ENCODE data around the gene LRRIQ1. TPM values are rescaled to one million over a fixed set of nuclear protein-coding genes. Genes with fewer than 3 reads are reported as not detected.

LRRIQ1 gene
- total RNA-seq, 3 donors from 2014 or later (not counting 1 experiment from before 2014, with no cell fraction given): not detected

DNA sequence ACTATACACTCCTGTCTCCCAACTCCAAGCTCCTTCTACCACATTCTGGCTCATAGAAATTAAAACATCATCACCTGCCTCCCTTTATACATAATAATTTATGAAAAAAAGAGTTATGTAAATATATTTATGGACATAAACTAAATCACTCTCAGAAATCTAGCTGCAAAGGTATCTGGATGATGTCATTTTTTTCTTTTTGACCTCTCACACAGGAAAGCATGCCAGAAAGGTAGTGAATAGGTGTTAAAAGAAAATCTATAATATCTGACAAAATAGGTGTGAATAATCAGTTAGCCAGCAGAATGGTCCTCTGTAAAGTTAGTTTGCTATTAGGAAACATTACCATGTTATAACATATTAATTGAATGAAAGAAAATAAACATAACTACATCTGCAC is 7.7 kb downstream of the LRRIQ1 start:
- ATAC-seq: no peak
- Mint-ChIP-seq H3K9me3 (no peaks in the 10 kb centered on the region), H3K36me3 (no peaks in the 10 kb centered on the region), H3K27ac (no peak overlapping the region), H3K4me1 (no peaks in the 10 kb centered on the region), H3K27me3 (ENCODE audit: low read depth in 2 of 2) (no peaks in the 10 kb centered on the region), H3K4me3 (no peak overlapping the region)
- Histone ChIP-seq H3K4me3 (ENCODE audit: low read length) (no peak overlapping the region), H3K27me3 (ENCODE audit: control insufficient read depth, insufficient read depth, low read length) (no peaks in the 10 kb centered on the region), H3K36me3 (ENCODE audit: control insufficient read depth, insufficient read depth, low read length) (no peaks in the 10 kb centered on the region), H3K4me1 (ENCODE audit: control insufficient read depth, insufficient read depth, low read length) (no peaks in the 10 kb centered on the region), H3K27ac (ENCODE audit: low read length) (no peak overlapping the region), H3K9me3 (ENCODE audit: control insufficient read depth, insufficient read depth, low read length) (no peaks in the 10 kb centered on the region)
- no peak for DNase-seq
- TF ChIP-seq, protein P1, sequence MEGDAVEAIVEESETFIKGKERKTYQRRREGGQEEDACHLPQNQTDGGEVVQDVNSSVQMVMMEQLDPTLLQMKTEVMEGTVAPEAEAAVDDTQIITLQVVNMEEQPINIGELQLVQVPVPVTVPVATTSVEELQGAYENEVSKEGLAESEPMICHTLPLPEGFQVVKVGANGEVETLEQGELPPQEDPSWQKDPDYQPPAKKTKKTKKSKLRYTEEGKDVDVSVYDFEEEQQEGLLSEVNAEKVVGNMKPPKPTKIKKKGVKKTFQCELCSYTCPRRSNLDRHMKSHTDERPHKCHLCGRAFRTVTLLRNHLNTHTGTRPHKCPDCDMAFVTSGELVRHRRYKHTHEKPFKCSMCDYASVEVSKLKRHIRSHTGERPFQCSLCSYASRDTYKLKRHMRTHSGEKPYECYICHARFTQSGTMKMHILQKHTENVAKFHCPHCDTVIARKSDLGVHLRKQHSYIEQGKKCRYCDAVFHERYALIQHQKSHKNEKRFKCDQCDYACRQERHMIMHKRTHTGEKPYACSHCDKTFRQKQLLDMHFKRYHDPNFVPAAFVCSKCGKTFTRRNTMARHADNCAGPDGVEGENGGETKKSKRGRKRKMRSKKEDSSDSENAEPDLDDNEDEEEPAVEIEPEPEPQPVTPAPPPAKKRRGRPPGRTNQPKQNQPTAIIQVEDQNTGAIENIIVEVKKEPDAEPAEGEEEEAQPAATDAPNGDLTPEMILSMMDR (IDR thresholded peaks at IDR 0.05): no peak
- intact Hi-C loops (cut with micrococcal nuclease): no loop called here

DNA sequence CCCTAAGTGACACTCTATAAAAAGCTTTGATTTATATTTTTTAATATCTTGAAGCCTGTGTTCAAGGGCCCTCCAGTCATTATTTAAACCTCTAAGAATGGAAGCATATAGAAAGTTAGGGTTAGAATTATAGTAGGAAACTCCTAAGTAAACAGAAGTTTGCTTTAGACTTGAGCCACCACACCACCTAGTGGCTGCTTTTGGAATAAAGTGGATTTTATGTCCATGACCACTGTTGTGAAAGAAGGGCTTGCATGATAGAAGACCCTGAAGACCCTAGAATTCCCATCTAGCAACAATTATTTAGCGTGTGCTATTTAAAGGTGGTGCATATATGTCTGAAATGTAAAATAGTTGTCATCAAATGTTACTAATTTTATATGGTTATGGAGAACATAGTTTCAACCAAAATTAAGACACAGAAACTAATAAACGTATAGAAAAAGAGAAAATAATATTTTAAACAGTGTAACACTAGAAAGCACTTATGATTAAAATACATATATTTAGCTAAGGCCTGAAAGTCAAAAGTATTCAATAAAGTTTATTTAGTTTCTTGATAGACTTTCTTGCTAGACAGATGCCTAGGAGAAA is 21.3 kb downstream of the LRRIQ1 start:
- no peaks in the 10 kb centered on the region for H3K4me1 Mint-ChIP-seq
- DNase-seq: peak in 1 of 2 donors; percentile 35

DNA sequence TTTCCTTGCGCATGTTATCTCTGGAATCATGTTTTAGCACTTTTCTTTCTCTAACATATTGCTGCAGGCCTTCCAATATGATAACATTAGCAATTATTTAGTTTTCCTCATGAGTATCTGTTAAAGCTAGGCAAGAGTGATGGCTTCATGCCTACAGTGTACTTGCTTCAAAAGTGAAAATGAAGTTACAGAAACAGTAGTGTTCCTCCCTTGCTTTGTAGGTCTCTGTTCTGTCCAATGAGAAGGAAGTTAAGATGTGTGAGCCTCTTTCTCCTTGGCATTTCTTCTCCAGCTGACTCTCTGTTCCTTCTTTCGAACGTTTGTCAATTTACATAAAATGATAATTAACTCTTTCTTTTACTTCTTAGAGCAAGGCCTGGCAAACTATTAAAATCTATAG is 22.2 kb downstream of the LRRIQ1 start:
- DNase-seq: no peak
- H3K27me3 ChIP-seq (ENCODE audit: control insufficient read depth, insufficient read depth, low read length): no peaks in the 10 kb centered on the region
- 100% methylated on average over 1 of the region's 3 CpGs for WGBS (ENCODE audit: insufficient coverage)
- H3K4me1 ChIP-seq (ENCODE audit: control insufficient read depth, insufficient read depth, low read length): no peaks in the 10 kb centered on the region
- Mint-ChIP-seq H3K36me3 (no peaks in the 10 kb centered on the region), H3K4me3 (no peak overlapping the region), H3K27me3 (ENCODE audit: low read depth in 2 of 2) (no peaks in the 10 kb centered on the region), H3K27ac (no peak overlapping the region), H3K4me1 (no peaks in the 10 kb centered on the region), H3K9me3 (peaks cover 0 to 3% of the 10 kb centered on the region in 2 donors)
- no peak overlapping the region for H3K27ac ChIP-seq (ENCODE audit: low read length)
- ATAC-seq: no peak
- TF ChIP-seq, protein P1 (IDR thresholded peaks at IDR 0.05): no peak
- no peak overlapping the region for H3K4me3 ChIP-seq (ENCODE audit: low read length)
- H3K9me3 ChIP-seq (ENCODE audit: control insufficient read depth, insufficient read depth, low read length): no peaks in the 10 kb centered on the region
- no peaks in the 10 kb centered on the region for H3K36me3 ChIP-seq (ENCODE audit: control insufficient read depth, insufficient read depth, low read length)
- intact Hi-C loops (cut with micrococcal nuclease): no loop called here

More for the DNA sequence above, 21.3 kb downstream of the LRRIQ1 start:
- TF ChIP-seq, protein P1 (IDR thresholded peaks at IDR 0.05): peak; percentile 53
- Histone ChIP-seq H3K4me1 (ENCODE audit: control insufficient read depth, insufficient read depth, low read length) (no peaks in the 10 kb centered on the region), H3K9me3 (ENCODE audit: control insufficient read depth, insufficient read depth, low read length) (no peaks in the 10 kb centered on the region), H3K4me3 (ENCODE audit: low read length) (no peak overlapping the region), H3K27me3 (ENCODE audit: control insufficient read depth, insufficient read depth, low read length) (no peaks in the 10 kb centered on the region), H3K36me3 (ENCODE audit: control insufficient read depth, insufficient read depth, low read length) (no peaks in the 10 kb centered on the region), H3K27ac (ENCODE audit: low read length) (no peak overlapping the region)
- H3K9me3 Mint-ChIP-seq: peaks cover 0 to 5% of the 10 kb centered on the region in 2 donors
- H3K36me3 Mint-ChIP-seq: no peaks in the 10 kb centered on the region
- intact Hi-C loops (cut with micrococcal nuclease): loop anchor here (1.0 kb wide), 1 partner anchor 183 kb away; no protein-coding TSS in a partner anchor
- ATAC-seq: peak in 1 of 3 donors; percentile 32
- H3K27ac Mint-ChIP-seq: no peak overlapping the region
- WGBS (ENCODE audit: insufficient coverage): no CpG with 5 or more reads among the region's 2 CpGs
- no peaks in the 10 kb centered on the region for H3K27me3 Mint-ChIP-seq (ENCODE audit: low read depth in 2 of 2)
- no peak overlapping the region for H3K4me3 Mint-ChIP-seq

DNA sequence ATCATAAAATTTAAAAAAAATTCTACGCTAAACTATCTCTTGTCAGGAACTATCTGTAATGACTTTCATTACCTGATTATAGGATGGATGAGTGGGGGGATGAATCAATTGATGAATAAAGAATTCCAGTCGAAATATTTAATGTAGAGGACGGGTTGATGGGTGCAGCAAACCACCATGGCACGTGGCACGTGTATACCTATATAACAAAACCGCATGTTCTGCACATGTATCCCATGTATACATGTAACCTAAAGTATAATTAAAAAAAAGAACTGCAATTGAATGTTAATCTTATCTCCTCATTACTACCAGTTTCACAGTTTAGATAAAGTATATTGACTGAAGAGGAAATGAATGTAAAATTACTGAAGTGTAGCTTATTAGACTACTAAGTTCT is 23.4 kb downstream of the LRRIQ1 start:
- DNase-seq: no peak
- ATAC-seq: no peak
- no peaks in the 10 kb centered on the region for H3K9me3 ChIP-seq (ENCODE audit: control insufficient read depth, insufficient read depth, low read length)
- no peaks in the 10 kb centered on the region for H3K36me3 ChIP-seq (ENCODE audit: control insufficient read depth, insufficient read depth, low read length)
- H3K27ac ChIP-seq (ENCODE audit: low read length): no peak overlapping the region
- intact Hi-C loops (cut with micrococcal nuclease): no loop called here
- TF ChIP-seq, protein P1 (IDR thresholded peaks at IDR 0.05): no peak
- no peaks in the 10 kb centered on the region for H3K4me1 ChIP-seq (ENCODE audit: control insufficient read depth, insufficient read depth, low read length)
- H3K9me3 Mint-ChIP-seq: peaks cover 0 to 3% of the 10 kb centered on the region in 2 donors
- no peaks in the 10 kb centered on the region for H3K27me3 Mint-ChIP-seq (ENCODE audit: low read depth in 2 of 2)
- no peak overlapping the region for H3K4me3 ChIP-seq (ENCODE audit: low read length)
- no peak overlapping the region for H3K27ac Mint-ChIP-seq
- H3K27me3 ChIP-seq (ENCODE audit: control insufficient read depth, insufficient read depth, low read length): no peaks in the 10 kb centered on the region
- H3K4me3 Mint-ChIP-seq: no peak overlapping the region
- WGBS (ENCODE audit: insufficient coverage): 82% methylated on average over 4 of the region's 6 CpGs
- H3K36me3 Mint-ChIP-seq: no peaks in the 10 kb centered on the region
- no peaks in the 10 kb centered on the region for H3K4me1 Mint-ChIP-seq

Measured in natural killer cell (primary cell).